ENCODE results near the gene SIGLEC8.

DNA sequence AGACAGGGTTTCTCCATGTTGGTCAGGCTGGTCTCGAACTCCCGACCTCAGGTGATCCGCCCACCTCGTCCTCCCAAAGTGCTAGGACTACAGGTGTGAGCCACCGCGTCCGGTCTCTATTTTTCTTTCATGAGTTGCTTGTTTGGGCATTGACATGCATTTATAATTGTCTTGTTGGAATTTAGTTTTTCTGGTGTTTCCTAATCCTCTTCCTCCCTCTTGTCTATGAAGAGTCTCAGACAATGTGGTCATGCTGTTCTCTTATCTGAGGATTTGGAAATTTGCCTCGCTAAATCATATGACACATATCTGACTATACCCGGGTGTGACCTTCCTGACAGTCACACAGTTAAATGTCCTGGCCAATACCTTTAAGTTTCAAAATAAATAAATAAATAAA is 12.7 kb upstream of the SIGLEC8 start:
- TF ChIP-seq ZNF274 (IDR thresholded peaks at IDR 0.05; ENCODE audit: low read depth, low read length) (no peak), YY1 (IDR thresholded peaks at IDR 0.05; ENCODE audit: insufficient read depth, insufficient read length) (no peak)

Data from NT2/D1 (cell line).